Choroid plexus epithelial cell (primary cell): ENCODE measurements around the gene MIOS.
"Not testable (repeated sequence)": the region's sequence is repeated elsewhere in the genome, so short reads cannot be mapped to it uniquely, and the experiment has no call there.

ENCODE experiments used
- DNase-seq: peaks from one replicate; pipeline ENCODE4 v3.0.0-alpha.2; 2010; ENCODE audit warnings: low read depth
- H3K4me3 ChIP-seq: 2 replicates; pipeline ENCODE4 v1.5.1; 2011; ENCODE audit warnings: low read depth, mild to moderate bottlenecking, control low read depth, low read length, moderate library complexity
- TF ChIP-seq, protein P1 (sequence below): conservative IDR thresholded peaks from 2 replicates; pipeline ENCODE4 v1.5.1; 2011; ENCODE audit warnings: low read depth, mild to moderate bottlenecking, control low read depth, inconsistent platforms, low read length, moderate library complexity

Gene MIOS

DNA sequence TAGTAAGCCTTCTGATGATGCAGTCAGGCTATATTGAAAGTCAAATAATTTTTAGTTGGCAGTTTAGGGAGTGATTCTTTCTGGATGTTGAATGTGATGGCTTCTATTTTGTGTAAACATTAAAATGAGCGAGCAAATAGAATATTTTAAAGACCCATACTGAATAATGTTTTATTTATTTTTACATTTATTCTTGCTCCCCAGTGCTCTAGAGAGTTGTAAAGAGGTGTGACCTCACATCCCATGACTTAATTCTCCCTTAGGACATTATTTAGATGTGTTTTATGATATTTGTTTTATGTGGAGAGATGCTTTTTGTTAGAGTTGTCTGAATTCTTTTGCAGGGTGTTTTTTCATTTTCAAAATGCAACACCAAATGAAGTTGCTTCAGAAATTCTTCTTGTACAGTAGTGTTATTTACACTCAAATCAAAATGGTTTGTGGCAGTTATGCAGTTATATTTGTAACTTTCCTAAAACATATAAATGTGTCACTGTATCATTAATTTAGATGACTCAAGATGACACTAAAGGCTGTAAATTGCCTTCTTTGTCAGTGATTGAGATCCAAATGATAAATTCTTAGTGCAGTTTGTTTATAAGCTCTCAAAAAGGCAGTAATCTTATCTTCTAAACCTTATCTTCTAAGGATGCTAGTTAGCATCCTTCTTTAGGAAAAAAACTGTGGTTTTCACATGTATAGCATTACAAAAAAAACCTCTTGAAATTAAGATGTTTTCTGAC lies 86.3 kb downstream of the MIOS start:
- TF ChIP-seq, protein P1, sequence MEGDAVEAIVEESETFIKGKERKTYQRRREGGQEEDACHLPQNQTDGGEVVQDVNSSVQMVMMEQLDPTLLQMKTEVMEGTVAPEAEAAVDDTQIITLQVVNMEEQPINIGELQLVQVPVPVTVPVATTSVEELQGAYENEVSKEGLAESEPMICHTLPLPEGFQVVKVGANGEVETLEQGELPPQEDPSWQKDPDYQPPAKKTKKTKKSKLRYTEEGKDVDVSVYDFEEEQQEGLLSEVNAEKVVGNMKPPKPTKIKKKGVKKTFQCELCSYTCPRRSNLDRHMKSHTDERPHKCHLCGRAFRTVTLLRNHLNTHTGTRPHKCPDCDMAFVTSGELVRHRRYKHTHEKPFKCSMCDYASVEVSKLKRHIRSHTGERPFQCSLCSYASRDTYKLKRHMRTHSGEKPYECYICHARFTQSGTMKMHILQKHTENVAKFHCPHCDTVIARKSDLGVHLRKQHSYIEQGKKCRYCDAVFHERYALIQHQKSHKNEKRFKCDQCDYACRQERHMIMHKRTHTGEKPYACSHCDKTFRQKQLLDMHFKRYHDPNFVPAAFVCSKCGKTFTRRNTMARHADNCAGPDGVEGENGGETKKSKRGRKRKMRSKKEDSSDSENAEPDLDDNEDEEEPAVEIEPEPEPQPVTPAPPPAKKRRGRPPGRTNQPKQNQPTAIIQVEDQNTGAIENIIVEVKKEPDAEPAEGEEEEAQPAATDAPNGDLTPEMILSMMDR = no peak
- DNase-seq = no peak
- no peak overlapping the region for H3K4me3 ChIP-seq

DNA sequence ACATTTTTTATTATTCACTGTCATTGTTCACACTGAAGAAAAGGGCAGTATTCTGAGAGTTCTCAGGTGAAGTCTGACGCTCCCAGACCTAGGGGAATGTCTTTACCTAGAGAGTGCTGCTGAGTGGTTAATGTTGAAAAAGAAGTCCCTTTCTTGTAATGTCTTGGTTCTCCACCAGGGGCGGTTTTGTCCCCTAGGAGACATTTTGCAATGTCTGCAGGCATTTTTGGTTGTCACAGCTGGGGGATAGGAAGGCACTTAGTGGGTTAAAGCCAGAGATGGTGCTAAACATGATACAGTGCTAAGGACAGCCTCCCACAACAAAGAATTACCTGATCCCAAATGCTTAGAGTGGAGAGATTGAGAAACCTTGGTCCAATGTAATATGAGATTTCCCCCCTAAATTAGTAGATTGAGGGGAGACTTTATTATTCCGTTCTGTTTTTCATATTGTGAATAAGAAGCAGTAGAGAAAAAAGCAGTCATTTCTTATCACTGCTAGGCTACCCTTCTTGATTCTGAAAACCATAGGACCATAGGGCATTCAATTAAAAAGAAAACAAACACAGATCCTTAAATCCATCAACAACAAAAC lies 87.0 kb downstream of the MIOS start:
- TF ChIP-seq, protein P1 = peak; percentile 61
- no peak overlapping the region for H3K4me3 ChIP-seq
- DNase-seq = peak; percentile 11

DNA sequence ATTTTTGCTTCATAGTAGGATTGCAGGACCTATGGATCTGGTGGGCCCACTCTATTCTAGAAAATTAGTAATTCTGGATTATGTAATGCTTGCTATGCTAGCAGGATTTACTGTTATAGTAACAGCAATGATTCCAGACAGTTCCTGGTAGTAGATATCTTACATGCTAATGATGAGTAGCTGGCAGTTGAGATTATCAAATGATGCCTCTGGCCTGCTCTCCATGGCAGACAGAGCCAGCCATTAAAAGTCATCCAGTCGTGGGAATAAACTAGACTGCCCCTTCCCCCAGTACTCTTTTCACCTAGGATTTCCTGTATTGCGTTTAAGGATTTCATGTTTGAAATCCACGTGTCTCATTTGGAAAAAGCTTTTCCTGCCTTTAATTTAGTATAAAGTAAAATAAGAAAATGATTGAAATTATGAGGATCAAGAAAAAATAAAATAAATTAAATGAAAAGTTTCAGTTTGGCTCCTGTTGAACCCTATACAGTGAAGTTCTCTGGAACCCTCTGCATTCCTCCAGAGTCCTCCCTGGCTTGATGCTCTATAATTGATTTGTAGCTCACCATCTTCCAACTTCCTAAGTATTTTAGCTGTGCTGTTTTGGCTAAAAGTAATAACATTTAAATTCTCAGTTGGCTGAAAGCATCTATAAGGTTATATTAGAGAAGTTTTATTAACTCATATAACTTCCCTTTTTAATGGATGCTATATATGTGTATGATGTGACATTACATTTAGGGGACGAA lies 88.5 kb downstream of the MIOS start:
- TF ChIP-seq, protein P1 = no peak
- DNase-seq = no peak
- H3K4me3 ChIP-seq = no peak overlapping the region

DNA sequence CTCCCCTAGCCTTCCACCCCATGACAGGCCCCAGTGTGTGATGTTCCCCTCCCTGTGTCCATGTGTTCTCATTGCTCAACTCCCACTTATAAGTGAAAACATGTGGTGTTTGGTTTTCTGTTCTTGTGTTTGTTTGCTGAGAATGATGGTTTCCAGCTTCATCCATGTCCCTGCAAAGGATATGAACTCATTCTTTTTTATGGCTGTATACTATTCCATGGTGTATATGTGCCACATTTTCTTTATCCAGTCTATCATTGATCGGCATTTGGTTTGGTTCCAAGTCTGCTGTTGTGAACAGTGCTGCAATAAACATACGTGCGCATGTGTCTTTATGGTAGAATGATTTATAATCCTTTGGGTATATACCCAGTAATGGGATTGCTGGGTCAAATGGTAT lies 89.8 kb downstream of the MIOS start:
- DNase-seq, H3K4me3 ChIP-seq: not testable (repeated sequence)
